Activated CD8-positive, alpha-beta memory T cell treated with anti-CD3 and anti-CD28 coated beads, Interleukin-2, amount 50 U/mL, for 4 hours (primary cell): ENCODE measurements around the gene ASIC3.
A peak's percentile ranks its signal among the peaks of the same experiment; 100 is the strongest.

Experiments
- DNase-seq: peaks from one replicate; pipeline ENCODE4 v3.0.0-alpha.2; 2020

ASIC3 gene

DNA sequence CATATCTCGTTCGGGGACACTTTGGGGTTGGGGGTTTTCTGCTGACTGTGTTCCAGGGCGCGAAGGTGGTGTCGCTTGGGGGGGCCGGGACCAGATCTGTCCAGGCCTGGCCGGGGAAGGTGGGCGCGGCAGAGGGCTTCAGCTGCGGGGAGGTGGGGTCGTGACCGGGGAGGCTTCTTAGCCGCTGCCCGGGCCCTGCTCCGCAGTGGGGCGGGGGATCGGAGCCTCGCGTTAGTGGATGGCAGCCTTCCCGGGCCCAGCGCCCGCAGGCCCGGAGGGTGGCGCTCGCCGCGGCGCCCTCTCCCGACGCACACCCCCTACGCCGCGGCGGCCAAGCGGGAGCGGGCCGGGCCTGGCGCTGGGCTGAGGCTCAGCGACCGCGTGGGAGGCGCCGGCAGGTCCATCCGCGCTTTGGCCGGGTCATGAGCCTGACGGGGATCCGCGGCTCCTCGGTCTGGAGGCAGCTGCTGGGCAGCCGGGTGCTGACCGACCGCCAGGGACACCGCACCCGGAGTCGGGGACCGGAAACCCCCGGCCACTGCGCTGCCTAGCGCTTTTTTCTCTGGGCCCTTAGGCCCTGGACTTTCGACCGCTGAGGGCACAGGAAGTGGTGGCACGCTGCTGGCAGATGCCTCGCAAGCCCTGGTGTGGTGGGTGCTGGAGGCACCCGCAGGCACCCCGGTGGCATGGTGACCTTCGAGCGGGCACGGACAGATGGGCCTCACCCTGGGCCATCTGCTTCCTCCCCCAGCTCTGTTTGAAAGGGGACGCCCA lies 39.1 kb downstream of the ASIC3 start:
- DNase-seq: peak; percentile 45

GRCh38 chr7:151088019-151088855 lies 39.9 kb downstream of the ASIC3 start:
- no peak for DNase-seq

DNA sequence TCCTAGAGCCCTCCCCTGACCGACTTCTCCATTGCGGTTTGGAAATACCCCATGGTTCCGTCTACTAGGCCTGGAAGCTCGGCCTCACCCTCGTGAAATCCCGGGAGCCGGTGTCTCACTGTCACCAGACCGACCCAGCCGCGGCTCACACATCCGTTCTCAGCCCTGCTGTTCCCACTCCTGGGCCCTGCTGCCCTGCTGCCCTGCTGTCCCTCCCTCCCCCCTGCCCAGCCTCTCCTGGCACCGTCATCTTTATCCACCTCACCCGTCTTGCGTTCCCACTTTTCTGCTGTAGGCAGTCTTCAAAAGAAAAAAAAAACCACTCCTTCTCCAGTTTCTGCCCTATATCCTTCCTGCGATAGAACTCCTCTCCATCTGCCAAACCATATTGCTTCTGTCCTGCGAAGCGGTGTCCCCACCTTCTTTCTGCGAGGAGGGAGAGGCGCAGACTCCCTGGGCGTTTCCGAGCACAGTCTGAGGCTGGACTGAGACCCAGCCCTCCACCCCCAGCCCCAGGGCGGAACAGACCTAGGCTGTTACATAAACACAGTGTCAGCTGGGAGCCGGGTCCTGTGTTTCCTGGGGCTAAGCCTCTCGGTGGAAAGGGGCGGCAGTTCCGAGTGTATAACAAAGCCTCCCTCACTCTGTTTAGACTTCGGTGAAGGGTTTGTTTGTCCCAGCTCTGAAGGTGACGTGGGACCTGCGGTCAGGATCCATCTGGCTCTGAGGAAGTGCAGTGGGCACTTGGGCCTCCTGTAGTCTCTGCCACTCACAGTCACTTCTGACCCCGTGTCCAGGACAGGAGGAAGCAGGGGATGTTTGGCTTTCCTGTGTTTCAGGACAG lies 40.7 kb downstream of the ASIC3 start:
- DNase-seq: no peak

DNA sequence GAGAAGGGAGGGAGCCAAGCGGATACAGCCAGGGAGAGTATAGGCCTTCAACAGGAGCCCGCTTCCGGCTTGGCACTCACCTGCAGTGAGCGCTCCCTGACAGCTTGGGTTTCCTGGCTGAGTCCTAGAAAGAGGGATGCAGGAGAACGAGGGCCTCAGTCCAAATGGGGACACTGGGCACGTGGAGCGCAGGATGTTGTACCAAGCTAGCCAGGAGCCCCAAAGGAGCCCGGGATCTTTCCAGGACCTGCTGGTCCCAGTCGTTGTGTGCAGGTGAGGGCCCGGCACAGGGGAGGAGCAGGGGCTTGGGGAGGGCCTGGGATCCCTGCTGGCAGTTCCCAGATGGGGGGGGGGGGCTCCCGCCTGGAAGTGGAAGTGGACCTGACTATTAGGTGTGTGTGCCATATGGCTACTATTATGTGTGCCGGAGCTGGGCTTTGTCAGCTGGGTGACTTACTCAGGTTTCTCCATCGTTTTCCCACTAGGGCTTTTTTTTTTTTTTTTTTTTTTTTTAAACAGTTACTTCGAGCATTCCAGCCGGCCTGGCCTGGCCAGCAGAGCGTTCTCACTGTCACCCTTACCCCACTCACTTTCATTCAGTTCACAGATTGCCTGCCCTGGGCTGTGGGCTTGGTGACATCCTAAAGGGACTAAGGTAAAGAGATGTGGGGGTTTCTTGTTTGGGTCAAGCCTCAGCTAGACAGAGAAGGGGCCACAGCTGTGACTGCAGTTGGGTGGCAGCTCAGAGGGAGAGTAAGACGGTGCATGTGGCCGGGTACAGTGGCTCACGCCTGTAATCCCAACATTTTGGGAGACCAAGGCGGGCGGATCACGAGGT lies 41.8 kb downstream of the ASIC3 start:
- no peak for DNase-seq

DNA sequence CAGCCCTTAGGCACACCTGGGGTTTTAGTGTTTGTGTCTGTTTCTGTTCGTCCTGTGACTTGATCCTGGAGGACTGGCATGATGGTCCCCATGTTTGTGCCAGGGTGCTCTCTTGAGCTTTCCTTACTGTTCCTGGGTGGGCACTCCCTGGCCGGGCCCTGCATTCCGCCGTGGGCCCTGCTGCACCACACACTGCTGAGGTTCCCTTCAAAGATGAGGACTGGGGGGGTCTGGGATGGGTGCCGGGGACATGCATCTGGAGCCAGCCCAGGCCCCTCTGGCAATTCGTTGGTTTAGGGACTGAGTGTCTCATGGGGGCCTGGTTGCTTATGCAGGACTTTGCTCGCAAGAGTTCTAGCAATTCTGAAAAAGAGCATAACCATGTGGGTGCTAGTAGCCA lies 42.7 kb downstream of the ASIC3 start:
- no peak for DNase-seq

DNA sequence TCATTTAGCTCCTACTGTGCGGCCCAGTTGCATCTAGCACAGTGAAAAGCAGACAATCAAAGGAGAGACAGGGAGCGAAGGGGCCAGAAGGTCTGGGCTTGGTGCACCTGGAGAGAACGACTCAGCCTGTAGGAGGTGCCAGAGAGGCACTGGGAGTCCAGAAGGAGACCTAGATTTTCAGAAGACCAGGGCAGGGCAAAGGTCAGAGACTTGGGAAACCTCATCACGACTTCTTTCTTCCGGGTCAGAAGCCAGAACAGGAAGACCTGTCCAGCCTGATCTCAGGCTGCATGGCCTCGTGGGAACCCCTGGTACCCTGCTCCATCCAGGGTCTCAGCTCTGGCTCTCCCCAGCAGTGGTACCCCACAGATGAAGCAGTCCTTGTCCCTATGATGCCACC lies 43.1 kb downstream of the ASIC3 start:
- no peak for DNase-seq

- DNase-seq: no peak
Observed at GRCh38 chr7:151091988-151092387, 43.7 kb downstream of the ASIC3 start.

DNA sequence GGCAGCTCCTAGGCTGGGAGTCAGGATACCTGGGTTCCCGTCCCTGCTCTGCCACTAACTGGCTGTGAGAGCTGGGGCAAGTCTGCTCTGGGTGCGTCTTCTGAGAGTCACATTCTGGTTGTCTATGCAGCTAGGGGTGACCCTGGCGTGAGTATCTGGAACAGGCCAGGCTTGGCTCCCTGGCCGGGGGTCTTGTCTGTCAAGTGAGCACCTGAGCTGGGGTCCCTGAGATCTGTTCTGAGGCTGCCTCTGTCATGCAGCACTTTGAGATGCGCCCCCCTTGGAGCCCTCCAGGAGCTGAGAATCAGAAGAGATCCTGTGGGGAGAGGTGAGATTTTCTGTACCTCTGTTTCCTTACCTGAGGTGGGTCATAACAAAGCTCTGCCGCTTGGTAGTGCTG lies 45.4 kb downstream of the ASIC3 start:
- no peak for DNase-seq

GRCh38 chr7:151094675-151095074 lies 46.3 kb downstream of the ASIC3 start:
- DNase-seq: no peak

DNA sequence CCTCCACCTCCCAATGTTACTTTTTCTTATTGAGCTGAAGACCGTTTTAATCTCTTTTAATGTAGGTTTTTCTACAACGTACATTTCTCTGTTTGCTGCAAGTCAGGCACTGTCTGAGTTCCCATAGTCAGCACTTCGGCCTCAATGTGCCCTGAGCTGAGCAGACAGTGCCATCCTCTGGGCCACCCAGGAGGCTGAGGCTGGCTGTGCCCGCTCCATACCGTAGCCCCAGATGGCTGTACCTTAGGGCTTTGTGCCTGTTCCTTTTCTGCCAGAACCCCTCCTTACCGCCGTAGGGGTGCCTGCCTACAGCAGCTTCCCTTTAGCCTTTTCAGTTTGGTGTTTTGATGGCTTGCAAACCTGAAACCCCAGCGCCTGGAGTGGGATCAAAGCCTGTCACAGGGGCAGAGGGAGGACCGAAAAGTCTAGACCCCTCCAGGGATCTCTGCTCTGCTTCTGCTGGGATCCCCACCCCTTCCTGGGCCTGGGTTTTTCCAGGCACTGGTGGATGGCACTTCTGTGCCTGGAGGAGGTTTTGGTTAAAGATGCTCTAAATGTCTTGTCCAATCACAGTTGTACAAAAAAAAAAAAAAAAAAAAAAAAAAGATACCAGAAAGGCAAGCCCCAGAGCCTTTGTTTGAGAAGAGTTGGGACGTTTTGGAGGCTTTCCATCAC lies 46.9 kb downstream of the ASIC3 start:
- DNase-seq: no peak

- no peak for DNase-seq
Observed at GRCh38 chr7:151095828-151096475, 47.6 kb downstream of the ASIC3 start.

- DNase-seq: no peak
Observed at GRCh38 chr7:151099486-151100211, 51.3 kb downstream of the ASIC3 start.

- DNase-seq: no peak
Observed at GRCh38 chr7:151100921-151101320, 52.6 kb downstream of the ASIC3 start.

- no peak for DNase-seq
Observed at GRCh38 chr7:151101621-151102396, 53.5 kb downstream of the ASIC3 start.
